GM18511 (cell line): ENCODE data around the gene DGKB.
A peak's percentile ranks its signal among the peaks of the same experiment; 100 is the strongest.

ENCODE experiments used
- ATAC-seq: cut with Tn5 transposase; IDR thresholded peaks from one replicate; pipeline ENCODE4 v1.9.1; 2021; ENCODE audit warnings: mild to moderate bottlenecking, moderate library complexity; ENCODE audit not compliant: unreplicated experiment

The DGKB gene

GRCh38 chr7:14861456-14861855 is 41.1 kb downstream of the DGKB start:
- no peak for ATAC-seq

- no peak for ATAC-seq
These were observed 43.3 kb downstream of the DGKB start for GRCh38 chr7:14859267-14859666.

- no peak for ATAC-seq
These were observed 43.7 kb downstream of the DGKB start for GRCh38 chr7:14858866-14859265.

GRCh38 chr7:14858410-14858809 is 44.1 kb downstream of the DGKB start:
- no peak for ATAC-seq

- no peak for ATAC-seq
These were observed 47.3 kb downstream of the DGKB start for GRCh38 chr7:14855033-14855794.

- no peak for ATAC-seq
These were observed 48.1 kb downstream of the DGKB start for GRCh38 chr7:14854471-14854870.

- no peak for ATAC-seq
These were observed 50.9 kb downstream of the DGKB start for GRCh38 chr7:14851610-14852009.

- ATAC-seq: peak; percentile 77
These were observed 52.5 kb downstream of the DGKB start for GRCh38 chr7:14850039-14850438.

- ATAC-seq: no peak
These were observed 56.1 kb downstream of the DGKB start for GRCh38 chr7:14846405-14846804.

GRCh38 chr7:14843755-14844154 is 58.8 kb downstream of the DGKB start:
- ATAC-seq: no peak

GRCh38 chr7:14842523-14842922 is 60.0 kb downstream of the DGKB start:
- no peak for ATAC-seq

GRCh38 chr7:14841869-14842268 is 60.7 kb downstream of the DGKB start:
- ATAC-seq: no peak

- ATAC-seq: no peak
These were observed 61.5 kb downstream of the DGKB start for GRCh38 chr7:14841086-14841485.

- ATAC-seq: no peak
These were observed 63.2 kb downstream of the DGKB start for GRCh38 chr7:14839307-14839706.

- no peak for ATAC-seq
These were observed 65.3 kb downstream of the DGKB start for GRCh38 chr7:14837216-14837615.

GRCh38 chr7:14836571-14837189 is 65.9 kb downstream of the DGKB start:
- ATAC-seq: no peak

- no peak for ATAC-seq
These were observed 66.5 kb downstream of the DGKB start for GRCh38 chr7:14836006-14836405.

- ATAC-seq: peak; percentile 11
These were observed 67.2 kb downstream of the DGKB start for GRCh38 chr7:14835384-14835783.

- ATAC-seq: peak; percentile 66
These were observed 67.7 kb downstream of the DGKB start for GRCh38 chr7:14834883-14835282.

GRCh38 chr7:14834456-14834855 is 68.1 kb downstream of the DGKB start:
- ATAC-seq: peak; percentile 86

GRCh38 chr7:14833707-14834106 is 68.8 kb downstream of the DGKB start:
- no peak for ATAC-seq

GRCh38 chr7:14828053-14828452 is 74.5 kb downstream of the DGKB start:
- ATAC-seq: no peak

GRCh38 chr7:14826426-14826825 is 76.1 kb downstream of the DGKB start:
- no peak for ATAC-seq
